Spleen (tissue), 11 donors: Measurements from ENCODE around the gene UGT1A5. TPM values are rescaled to one million over a fixed set of nuclear protein-coding genes. Genes with fewer than 3 reads are reported as not detected.

Experiments used
- DNase-seq: peaks from one replicate; pipeline ENCODE4 v3.0.0-alpha.2; 2020
- H3K27ac ChIP-seq, 8 donors: fragments of 200-600 bp; sonication (generic) in 7 of 8; 1 replicate in 4 of 8; 2 replicates in 4 of 8; pipeline versions ENCODE4 v1.5.0 to v1.8.0; 2016 to 2021; ENCODE audit warnings: inconsistent platforms in 4 of 8, mild to moderate bottlenecking in 4 of 8, moderate library complexity in 1 of 8
- H3K27me3 ChIP-seq, 7 donors: fragments of 200-600 bp; sonication (generic) in 6 of 7; replicated peaks in 1 of 7; 1 replicate in 4 of 7; 2 replicates in 3 of 7; pipeline versions ENCODE4 v1.5.0 to v1.8.0; 2016 to 2021; ENCODE audit warnings: inconsistent platforms in 3 of 7, mild to moderate bottlenecking in 1 of 7
- H3K36me3 ChIP-seq, 6 donors: fragments of 200-600 bp; sonication (generic) in 5 of 6; 1 replicate in 4 of 6; 2 replicates in 2 of 6; pipeline versions ENCODE4 v1.5.0 to v1.8.0; 2016 to 2021; ENCODE audit warnings: inconsistent platforms in 2 of 6
- H3K4me1 ChIP-seq, 6 donors: fragments of 200-600 bp; sonication (generic) in 5 of 6; 1 replicate in 3 of 6; 2 replicates in 3 of 6; pipeline versions ENCODE4 v1.5.0 to v1.8.0; 2016 to 2021; ENCODE audit warnings: inconsistent platforms in 3 of 6
- H3K4me3 ChIP-seq, 8 donors: fragments of 200-600 bp; sonication (generic) in 7 of 8; 1 replicate in 4 of 8; 2 replicates in 4 of 8; pipeline versions ENCODE4 v1.5.0 to v1.8.0; 2016 to 2021; ENCODE audit warnings: inconsistent platforms in 4 of 8, mild to moderate bottlenecking in 4 of 8, moderate library complexity in 2 of 8
- H3K9me3 ChIP-seq, 8 donors: fragments of 200-600 bp; sonication (generic) in 7 of 8; 1 replicate in 4 of 8; 2 replicates in 4 of 8; pipeline versions ENCODE4 v1.5.0 to v1.8.0; 2016 to 2021; ENCODE audit warnings: inconsistent platforms in 4 of 8
- CTCF ChIP-seq, 11 experiments: fragments of 200-600 bp in 7 of 11; fragments of 450-650 bp in 4 of 11; sonication (generic) in 4 of 11; IDR thresholded peaks in 8 of 11; conservative IDR thresholded peaks in 3 of 11; 1 replicate in 7 of 11; 2 replicates in 4 of 11; pipeline versions ENCODE4 v1.4.0 to v1.8.0; 2016 to 2021; ENCODE audit warnings: antibody characterized with exemption in 11 of 11, inconsistent platforms in 4 of 11, mild to moderate bottlenecking in 1 of 11
- POLR2A ChIP-seq, 3 donors: fragments of 450-650 bp; IDR thresholded peaks; one replicate each; pipeline ENCODE4 v1.5.1; 2017; ENCODE audit warnings: antibody characterized with exemption in 3 of 3, mild to moderate bottlenecking in 1 of 3
- POLR2AphosphoS5 ChIP-seq, 3 donors: sonication (generic); formaldehyde crosslinking; IDR thresholded peaks; one replicate each; pipeline ENCODE4 v1.5.1; 2017; ENCODE audit warnings: antibody characterized with exemption in 3 of 3
- WGBS, 5 donors: extraction: QIAGEN DNeasy Blood & Tissue Kit in 3 of 5; methylation state at CpG; one replicate each; pipeline versions ENCODE4 v1.1.5 to v1.1.7; 2013 to 2018; 5-methylcytosine and 5-hydroxymethylcytosine counted together
- intact Hi-C: fragments of 100-400 bp; cut with DNase I; formaldehyde crosslinking; loops from one replicate; pipeline ENCODE4 v1.15.0; 2023; ENCODE audit warnings: low total_unique reads
- polyA plus RNA-seq, 3 donors: library from polyadenylated mRNA; stranded (reverse); fragments of 200-250 nt; gene quantifications; one replicate each; pipeline ENCODE4 v1.2.1, GENCODE V29; 2013
- total RNA-seq, 7 donors: library from RNA; depleted of rRNA in 3 of 7; stranded (reverse); fragments of >200 nt in 3 of 7; fragmentation: NEBNext Ultra II Directional in 4 of 7; extraction: Animal tissue kit (Norgen Biotek cat#: 25700) in 4 of 7; gene quantifications; one replicate each; pipeline versions ENCODE4 v1.1.0 to v1.2.1, GENCODE V29; 2016 to 2021
- donor health status: healthy with polysubstance abuse.
- donor health status: DM: no; HTN: no; CAD: no; lungs with moderate emphysema.
- donor health status: DM: no; HTN: no; CAD: no.
- donor health status: Bipolar disorder and iron deficiency.
- donor health status: healthy.
- donor health status: DM: no; HTN: no; CAD: no.
- donor health status: DM: yes; HTN: yes; CAD: no.

The UGT1A5 gene
- total and polyA plus RNA-seq, 10 donors: not detected

GRCh38 chr2:233689031-233689430 lies 23.7 kb upstream of the UGT1A5 start:
- Histone ChIP-seq H3K4me1 (no peaks in the 10 kb centered on the region), H3K27ac (no peak overlapping the region), H3K4me3 (no peak overlapping the region), H3K9me3 (no peaks in the 10 kb centered on the region), H3K36me3 (no peaks in the 10 kb centered on the region), H3K27me3 (no peaks in the 10 kb centered on the region)
- TF ChIP-seq POLR2AphosphoS5 (IDR thresholded peaks at IDR 0.05): no peak
- no peak for TF ChIP-seq CTCF (IDR thresholded peaks at IDR 0.05 in 8 of 11, conservative IDR thresholded peaks at IDR 0.05 in 3 of 11)
- TF ChIP-seq POLR2A (IDR thresholded peaks at IDR 0.05): no peak
- DNase-seq: no peak
- intact Hi-C loops: no loop called here

- H3K27me3 ChIP-seq: no peaks in the 10 kb centered on the region
- intact Hi-C loops: no loop called here
- H3K4me1 ChIP-seq: no peaks in the 10 kb centered on the region
- TF ChIP-seq POLR2A (IDR thresholded peaks at IDR 0.05) (no peak), POLR2AphosphoS5 (IDR thresholded peaks at IDR 0.05) (no peak), CTCF (IDR thresholded peaks at IDR 0.05 in 8 of 11, conservative IDR thresholded peaks at IDR 0.05 in 3 of 11) (no peak)
- no peak overlapping the region for H3K4me3 ChIP-seq
- DNase-seq: no peak
- H3K27ac ChIP-seq: no peak overlapping the region
- no peaks in the 10 kb centered on the region for H3K9me3 ChIP-seq
- 7 to 12% (median 10%) methylated on average over 3 of the region's 3 CpGs for WGBS, 5 donors
- H3K36me3 ChIP-seq: no peaks in the 10 kb centered on the region
Observed at GRCh38 chr2:233689501-233689900, 23.2 kb upstream of the UGT1A5 start.

- Histone ChIP-seq H3K27ac (no peak overlapping the region), H3K36me3 (no peaks in the 10 kb centered on the region), H3K4me3 (no peak overlapping the region), H3K9me3 (no peaks in the 10 kb centered on the region), H3K4me1 (no peaks in the 10 kb centered on the region), H3K27me3 (no peaks in the 10 kb centered on the region)
- intact Hi-C loops: no loop called here
- 71 to 94% (median 88%) methylated on average over 4 of the region's 4 CpGs for WGBS, 5 donors
- TF ChIP-seq POLR2AphosphoS5 (IDR thresholded peaks at IDR 0.05): no peak
- no peak for TF ChIP-seq CTCF (IDR thresholded peaks at IDR 0.05 in 8 of 11, conservative IDR thresholded peaks at IDR 0.05 in 3 of 11)
- no peak for TF ChIP-seq POLR2A (IDR thresholded peaks at IDR 0.05)
- DNase-seq: no peak
Observed at GRCh38 chr2:233690444-233690843, 22.3 kb upstream of the UGT1A5 start.

- 81 to 90% (median 85%) methylated on average over 11 of the region's 11 CpGs for WGBS, 5 donors
- intact Hi-C loops: no loop called here
- TF ChIP-seq POLR2AphosphoS5 (IDR thresholded peaks at IDR 0.05) (no peak), POLR2A (IDR thresholded peaks at IDR 0.05) (no peak), CTCF (IDR thresholded peaks at IDR 0.05 in 8 of 11, conservative IDR thresholded peaks at IDR 0.05 in 3 of 11) (no peak)
- no peak for DNase-seq
- H3K27ac ChIP-seq: no peak overlapping the region
- H3K4me1 ChIP-seq: no peaks in the 10 kb centered on the region
- no peak overlapping the region for H3K4me3 ChIP-seq
- H3K36me3 ChIP-seq: no peaks in the 10 kb centered on the region
- no peaks in the 10 kb centered on the region for H3K27me3 ChIP-seq
- H3K9me3 ChIP-seq: no peaks in the 10 kb centered on the region
Observed at GRCh38 chr2:233691443-233692433, 21.0 kb upstream of the UGT1A5 start.
